EH (cell line): Measurements from ENCODE around the gene C1orf159.
"Not testable (repeated sequence)": the region's sequence is repeated elsewhere in the genome, so short reads cannot be mapped to it uniquely, and the experiment has no call there.

Experiments used
- DNase-seq: peaks from one replicate; pipeline ENCODE4 v3.0.0-alpha.2; 2015; ENCODE audit warnings: low read depth

Gene C1orf159

DNA sequence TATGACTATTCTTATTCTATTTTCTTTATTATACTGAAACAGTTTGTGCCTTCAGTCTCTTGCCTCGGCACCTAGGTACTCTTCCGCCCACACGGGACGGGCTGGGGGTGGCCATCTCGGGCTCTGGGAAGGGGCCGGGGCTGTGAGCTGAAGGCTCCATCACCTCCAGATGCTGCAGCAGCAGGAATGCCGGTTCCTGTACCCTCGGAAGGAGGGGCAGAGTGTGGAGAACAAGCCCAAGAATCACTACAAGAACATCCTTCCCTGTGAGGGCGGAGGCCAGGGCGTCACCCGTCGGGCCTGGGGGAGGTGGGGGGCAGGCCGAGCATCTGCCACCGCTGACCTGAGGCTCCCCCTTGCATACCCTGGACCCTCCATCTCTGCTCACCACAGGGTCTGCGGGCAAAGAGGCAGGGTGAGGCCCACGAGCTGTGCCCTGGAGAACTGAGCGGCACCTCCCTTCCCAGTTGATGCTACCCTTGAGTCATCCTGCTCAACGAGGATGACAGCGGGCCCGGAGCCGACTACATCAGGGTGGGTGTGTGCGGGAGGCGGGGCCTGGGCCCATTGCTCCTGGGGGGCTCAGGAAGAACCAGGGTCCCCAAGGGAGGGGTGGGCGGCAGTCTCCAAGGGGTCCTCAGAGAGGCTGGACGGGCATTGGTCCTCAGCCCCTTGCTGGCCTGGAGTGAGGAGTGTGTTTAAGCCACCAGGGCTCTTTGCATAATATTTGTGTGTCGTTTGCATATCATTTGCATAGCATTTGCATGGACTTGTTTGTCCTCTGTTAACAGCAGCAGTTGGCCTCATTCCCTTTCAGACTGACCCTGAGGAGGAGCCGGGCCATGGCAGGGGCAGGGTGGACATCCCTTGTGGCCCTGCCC is 49.2 kb downstream of the C1orf159 start:
- no peak for DNase-seq

DNA sequence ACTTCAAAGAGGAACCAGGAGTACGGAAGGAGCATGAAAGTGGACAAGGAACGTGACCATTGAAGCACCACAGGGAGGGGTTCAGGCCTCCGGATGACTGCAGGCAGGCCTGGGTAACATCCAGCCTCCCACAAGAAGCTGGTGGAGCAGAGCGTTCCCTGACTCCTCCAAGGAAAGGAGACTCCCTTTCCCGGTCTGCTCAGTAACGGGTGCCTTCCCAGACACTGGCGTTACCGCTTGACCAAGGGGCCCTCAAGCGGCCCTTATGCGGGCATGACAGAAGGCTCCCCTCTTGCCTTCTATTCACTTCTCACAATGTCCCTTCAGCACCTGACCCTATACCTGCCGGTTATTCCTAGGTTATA is 50.0 kb downstream of the C1orf159 start:
- DNase-seq: not testable (repeated sequence)

DNA sequence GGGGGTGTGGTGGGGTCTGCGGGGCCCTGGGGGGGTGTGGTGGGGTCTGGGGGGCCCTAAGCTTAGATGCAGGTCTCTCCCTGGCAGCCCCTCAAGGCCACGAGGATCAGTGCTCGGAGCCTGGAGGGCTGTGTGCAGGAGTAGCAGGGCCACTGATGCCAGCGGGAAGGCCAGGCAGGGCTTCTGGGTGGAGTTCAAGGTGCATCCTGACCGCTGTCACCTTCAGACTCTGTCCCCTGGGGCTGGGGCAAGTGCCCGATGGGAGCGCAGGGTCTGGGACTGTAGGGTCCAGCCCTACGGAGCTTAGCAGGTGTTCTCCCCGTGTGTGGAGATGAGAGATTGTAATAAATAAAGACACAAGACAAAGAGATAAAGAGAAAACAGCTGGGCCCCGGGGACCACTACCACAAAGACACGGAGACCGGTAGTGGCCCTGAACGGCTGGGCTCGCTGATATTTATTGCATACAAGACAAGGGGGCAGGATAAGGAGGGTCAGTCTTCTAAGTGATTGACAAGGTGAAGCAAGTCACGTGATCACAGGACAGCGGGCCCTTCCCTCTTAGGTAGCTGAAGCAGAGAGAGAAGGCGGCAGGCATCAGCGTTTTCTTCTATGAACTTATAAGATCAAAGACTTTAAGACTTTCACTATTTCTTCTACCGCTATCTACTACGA is 50.5 kb downstream of the C1orf159 start:
- DNase-seq: no peak

DNA sequence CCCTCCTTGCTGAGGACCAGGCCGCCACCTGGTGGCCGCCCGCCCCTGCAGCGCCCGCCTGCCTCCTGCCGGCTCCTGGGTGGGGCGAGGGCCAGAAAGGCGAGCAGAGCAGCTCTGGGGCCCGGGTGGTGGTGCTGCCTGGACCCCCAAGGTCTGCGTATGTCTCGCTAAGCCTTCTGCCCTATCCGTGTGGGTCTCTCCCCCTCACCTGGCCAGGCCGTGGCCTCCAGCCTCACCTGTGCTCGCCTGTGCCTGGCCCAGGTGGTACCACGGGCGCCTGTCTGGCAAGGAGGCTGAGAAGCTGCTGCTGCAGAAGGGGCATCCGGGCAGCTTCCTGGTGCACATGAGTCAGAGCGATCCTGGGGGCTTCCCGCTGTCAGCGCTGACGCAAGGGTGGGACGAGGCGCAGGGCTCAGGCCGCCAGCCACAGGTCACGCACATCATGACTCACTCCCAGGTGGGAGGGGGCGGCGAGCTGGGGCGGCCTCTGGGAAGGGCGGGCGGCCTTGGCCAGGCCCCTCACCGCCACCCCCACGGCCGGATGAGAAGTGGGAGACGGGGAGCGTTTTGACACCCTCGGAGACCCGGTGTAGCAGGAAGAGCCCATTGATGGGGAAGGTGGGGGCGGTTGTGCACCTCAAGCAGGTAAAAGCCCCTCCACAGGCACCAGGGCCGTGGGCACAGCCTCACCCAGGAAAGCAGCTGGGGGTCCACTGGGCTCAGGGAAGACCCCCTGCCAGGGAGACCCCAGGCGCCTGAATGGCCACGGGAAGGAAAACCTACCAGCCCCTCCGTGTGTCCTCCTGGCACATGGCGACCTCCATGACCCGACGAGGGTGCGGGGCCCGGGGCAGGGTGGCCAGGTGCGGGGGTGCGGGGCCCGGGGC is 51.7 kb downstream of the C1orf159 start:
- peak; percentile 76 for DNase-seq

DNA sequence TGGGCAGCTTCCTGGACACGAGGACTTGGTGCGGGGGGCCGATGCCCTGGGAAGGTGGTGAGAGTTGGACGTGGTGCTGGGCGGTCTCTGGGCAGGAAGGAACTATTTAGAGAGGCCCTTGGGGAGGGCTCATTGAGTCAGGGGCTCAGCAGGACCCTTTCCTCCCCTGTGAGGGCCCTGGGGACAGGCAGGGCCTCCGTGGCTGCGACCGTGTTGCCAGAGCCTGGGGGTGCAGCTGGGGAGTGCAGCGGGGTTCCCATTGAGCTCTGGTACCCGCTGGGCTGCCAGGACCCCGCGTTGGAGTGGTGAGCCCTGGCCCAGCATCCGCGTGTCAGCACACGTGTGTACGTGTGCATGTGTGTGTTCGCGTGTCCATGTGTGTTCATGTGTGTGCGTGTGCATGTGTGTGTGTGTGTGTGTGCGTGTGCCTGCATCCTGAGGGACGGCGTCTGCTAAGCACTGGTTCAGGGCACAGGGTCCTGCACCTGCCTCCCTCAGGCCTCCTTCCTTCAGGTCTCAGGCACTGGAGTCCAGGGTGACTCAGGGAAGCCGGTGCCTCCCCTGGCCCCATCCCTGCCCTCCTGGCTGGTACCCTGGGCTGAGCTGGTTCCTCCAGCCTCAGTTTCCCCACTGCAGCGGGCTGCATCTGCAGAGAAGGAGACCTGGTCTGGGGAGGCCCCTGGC is 52.5 kb downstream of the C1orf159 start:
- DNase-seq: no peak

DNA sequence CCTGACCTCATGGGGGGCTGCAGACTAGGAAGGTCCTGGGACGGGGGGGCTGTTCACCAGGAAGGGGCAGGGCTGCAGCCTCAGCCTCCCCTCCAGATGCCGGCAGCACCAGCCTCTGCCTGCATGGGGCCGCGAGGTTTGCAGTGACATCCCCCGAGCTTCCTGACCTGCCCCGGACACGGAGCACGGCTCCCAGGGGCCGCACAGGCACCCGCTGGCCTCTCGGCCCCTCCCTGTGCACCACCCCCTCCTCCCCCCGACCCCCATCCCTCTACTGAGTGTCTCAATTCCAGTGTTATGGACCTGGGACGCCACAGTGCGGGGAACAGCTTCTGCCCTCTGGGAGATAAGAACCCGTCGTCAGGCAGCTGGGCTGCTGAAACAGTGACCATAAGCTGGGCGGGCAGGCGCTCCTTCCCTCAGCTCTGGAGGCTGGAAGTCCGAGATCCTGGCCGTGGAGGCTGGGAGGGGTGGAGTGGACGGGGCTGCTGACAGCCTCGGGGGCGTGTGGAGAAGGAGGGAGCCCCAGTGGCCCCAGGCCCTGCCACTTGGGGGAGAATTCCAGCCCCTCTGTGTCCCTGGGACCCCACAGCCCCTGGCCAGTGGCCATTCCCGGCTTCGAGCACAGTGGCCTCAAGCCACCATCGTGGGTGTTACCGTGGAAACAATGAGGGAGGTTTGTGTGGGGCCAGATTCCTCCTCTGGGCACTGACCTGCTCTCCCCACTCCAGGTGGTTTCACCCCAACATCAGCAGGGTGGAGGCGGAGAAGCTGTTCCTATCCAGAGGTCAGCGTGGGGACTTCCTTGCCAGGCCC is 53.3 kb downstream of the C1orf159 start:
- no peak for DNase-seq

DNA sequence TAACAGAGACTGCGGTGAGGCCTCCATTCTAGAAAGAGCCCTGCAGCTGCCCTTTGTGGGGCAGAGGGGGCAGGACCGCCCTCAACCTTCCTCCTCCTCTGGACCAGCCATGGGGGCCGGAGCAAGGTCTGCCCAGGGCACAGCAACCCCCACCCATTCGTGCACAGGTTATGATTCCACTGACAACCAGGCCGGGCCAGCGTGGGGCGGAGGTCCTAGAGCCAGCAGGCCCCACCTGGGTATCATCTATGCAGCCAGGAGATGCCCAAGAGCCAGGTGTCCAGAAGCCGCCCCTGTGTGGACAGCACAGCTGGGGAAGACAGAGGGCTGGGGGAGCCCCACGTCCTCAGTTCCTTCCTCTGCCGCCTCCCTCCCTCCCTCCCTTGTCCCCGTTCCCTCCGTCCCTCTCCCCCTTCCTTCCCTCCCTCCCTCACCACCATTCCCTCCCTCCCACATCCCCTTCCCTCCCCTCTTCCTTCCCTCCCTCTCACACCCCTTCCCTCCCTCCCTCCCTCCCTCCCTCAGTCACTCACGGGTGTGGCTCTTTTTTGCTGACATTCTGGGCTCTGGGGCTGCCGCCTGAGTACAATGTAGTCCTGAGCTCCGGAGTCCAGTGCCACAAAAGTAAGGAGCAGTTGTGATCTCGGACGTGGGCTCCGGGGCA is 54.1 kb downstream of the C1orf159 start:
- DNase-seq: no peak

DNA sequence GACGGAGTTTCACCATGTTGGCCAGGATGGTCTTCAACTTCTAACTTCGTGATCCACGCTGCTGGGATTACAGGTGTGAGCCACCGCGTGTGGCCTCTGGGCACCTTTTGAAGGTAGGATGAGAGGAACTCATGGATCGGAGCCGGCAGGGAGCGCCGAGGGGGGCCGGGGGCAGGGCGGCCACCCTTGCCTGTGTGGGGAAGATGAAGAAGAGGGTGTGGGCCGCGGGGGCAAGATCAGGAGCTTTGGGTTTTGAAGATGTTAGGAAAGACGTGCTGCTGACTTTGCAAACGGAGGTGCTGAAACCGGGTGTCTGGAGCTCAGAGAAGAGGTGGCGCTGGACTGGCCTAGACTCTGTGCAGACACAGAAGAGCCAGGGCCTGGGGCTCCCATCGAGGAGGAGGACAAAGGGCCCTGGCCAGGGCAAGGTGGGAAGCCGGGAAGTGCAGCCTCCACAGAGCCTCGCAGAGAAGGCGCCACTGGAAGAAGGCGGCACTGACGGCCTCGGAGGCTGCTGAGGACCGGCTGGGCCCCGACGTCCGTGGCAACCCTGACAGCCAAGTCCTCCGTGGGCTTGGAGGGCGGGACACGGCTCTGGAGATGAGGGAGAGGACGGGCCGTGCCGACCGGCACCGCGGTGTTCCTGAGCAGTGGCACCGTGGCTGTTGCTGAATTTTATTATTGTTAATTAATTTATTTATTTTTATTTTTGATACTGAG is 55.4 kb downstream of the C1orf159 start:
- DNase-seq: no peak

DNA sequence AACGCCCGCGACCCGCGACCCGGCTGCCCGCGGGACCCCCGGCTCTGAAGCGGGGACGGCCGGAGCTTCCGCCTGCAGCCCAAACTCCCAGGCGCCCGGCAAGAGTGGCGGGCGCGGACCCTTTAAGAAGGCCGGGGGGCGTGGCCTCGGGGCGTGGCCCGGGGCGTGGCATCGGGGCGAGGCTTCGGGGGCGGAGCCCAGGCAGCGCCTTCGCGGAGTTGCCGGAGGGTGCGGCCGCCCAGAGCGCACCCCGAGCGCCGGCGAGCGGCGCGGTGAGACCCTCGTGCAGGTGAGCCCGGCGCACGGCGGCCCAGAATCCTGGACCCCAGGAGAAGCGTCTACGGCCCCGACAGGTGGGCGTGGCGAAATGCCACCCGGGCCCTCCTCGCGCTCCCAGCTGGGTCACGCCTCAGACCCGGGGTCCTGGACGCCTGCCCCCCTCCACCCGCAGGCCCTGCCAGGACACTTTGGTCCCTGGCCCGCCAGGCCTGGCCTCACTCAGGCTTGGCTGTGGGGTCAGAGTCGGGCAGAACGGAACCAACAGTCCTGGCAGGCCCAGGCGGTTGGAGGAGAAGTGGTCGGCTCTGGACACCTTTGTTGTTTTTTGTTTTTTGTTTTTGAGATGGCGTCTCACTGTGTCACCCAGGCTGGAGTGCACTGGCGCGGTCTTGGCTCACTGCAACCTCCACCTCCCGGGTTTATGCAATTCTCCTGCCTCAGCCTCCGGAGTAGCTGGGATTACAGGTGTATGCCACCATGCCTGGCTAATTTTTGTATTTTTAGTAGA is 56.2 kb downstream of the C1orf159 start:
- peak; percentile 81 for DNase-seq

DNA sequence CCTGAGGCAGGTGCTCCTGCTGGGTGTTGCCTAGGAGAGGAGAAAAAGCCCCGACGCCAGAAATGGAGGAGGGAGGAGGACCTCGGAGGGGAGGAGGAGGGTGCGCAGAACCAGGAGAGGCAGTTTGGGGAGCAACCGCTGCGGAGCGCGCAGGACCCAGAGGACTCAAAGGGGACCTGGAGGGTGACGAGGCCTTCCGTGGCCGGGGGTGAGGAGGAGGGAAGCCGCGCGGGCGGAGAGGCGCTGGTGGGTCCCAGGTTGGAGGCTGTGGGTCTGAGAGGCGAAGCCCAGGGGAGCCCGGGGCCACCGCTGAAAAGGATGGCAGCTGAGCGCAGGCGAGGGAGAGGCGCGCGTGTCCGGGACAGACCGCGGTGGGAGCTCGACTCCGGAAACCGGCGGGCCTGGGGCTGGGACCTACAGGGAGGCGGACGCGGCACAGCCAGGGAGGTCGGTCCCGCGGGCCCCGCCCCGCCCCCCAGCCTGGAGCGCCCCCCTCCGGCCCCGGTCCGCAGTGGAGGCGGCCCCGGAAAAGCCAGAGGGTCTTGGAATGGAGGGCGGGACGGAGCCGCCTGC is 56.9 kb downstream of the C1orf159 start:
- DNase-seq: peak; percentile 42

DNA sequence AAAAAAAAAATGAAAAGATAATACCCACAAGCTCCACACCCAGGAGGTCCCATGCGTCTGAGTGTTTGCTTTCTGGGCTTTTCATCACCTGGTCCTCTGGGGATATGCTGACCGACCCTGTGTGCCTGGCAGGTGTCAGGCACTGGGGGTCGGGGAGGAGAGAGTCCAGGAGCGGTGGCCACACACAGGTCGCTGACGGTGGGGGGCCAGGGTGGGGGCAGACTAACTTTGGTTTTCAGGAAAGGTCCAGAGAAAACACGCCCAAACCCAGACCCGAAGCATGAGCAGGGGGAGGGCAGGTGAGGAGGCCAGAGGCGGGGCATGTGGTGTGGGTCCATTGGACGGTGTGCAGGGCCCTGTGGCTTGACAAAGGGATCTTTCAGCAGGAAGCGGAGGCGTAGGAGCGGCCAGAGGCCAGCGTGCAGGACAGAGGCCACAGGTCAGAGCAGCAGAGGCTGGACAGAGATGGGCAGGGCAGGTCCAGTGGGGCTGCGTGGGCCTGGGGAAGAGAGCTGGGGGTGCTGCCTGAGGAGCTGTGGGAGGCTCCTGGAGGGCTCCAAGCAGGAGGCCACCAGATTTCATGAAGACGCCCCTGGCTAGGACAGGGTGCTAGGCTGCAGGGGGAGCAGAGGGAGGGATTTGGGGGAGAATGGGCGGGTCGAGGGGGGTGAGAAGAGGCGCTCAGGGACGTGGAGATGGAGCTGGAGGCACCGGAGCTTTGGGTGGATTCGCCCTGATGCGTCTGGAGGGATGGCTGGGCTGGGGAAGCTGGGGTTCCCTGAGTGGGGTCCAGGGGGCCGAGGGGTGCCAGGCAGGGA is 57.6 kb downstream of the C1orf159 start:
- DNase-seq: no peak

DNA sequence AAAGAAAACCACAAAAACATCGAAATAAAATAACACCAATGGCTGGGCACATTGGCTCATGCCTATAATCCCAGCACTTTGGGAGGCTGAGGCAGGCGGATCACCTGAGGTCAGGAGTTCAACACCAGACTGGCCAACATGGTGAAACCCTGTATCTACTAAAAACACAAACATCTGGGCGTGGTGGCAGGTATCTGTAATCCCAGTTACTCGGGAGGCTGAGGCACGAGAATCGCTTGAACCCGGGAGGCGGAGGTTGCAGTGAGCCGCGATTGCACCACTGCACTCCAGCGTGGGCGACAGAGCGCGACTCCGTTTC is 58.2 kb downstream of the C1orf159 start:
- DNase-seq: not testable (repeated sequence)

DNA sequence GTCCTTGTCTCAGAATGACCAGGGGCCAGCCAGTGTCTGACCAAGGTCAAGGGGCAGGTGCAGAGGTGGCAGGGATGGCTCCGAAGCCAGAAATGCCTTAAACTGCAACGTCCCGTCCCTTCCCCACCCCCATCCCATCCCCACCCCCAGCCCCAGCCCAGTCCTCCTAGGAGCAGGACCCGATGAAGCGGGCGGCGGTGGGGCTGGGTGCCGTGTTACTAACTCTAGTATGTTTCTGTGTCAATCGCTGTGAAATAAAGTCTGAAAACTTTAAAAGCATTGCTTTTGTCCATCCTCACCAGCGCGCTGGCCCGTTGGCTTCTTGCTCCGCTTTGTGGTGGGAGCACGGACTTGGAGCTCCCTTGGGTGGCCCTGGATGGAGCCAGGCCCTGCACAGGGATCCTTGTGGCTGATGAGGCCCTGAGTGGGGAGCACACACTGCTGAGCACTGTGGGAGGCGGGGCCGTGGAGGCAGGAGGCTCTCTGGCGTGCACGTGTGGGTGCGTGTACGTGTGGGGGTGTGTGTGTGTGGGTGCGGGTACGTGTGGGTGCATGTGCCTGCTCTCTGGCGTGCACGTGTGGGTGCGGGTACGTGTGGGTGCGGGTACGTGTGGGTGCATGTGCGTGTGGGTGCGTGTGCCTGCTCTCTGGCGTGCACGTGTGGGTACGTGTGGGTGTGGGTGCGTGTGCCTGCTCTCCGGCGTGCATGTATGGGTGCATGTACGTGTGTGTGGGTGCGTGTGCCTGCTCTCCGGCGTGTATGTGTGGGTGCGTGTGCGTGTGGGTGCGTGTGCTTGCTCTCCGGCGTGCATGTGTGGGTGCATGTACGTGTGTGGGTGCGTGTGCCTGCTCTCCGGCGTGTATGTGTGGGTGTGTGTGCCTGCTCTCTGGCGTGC is 59.8 kb downstream of the C1orf159 start:
- no peak for DNase-seq

DNA sequence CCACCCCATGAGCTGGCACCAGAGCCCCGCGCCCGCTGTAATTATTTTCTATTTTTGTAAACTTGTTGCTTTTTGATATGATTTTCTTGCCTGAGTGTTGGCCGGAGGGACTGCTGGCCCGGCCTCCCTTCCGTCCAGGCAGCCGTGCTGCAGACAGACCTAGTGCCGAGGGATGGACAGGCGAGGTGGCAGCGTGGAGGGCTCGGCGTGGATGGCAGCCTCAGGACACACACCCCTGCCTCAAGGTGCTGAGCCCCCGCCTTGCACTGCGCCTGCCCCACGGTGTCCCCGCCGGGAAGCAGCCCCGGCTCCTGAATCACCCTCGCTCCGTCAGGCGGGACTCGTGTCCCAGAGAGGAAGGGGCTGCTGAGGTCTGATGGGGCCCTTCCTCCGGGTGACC is 60.9 kb downstream of the C1orf159 start:
- DNase-seq: no peak

DNA sequence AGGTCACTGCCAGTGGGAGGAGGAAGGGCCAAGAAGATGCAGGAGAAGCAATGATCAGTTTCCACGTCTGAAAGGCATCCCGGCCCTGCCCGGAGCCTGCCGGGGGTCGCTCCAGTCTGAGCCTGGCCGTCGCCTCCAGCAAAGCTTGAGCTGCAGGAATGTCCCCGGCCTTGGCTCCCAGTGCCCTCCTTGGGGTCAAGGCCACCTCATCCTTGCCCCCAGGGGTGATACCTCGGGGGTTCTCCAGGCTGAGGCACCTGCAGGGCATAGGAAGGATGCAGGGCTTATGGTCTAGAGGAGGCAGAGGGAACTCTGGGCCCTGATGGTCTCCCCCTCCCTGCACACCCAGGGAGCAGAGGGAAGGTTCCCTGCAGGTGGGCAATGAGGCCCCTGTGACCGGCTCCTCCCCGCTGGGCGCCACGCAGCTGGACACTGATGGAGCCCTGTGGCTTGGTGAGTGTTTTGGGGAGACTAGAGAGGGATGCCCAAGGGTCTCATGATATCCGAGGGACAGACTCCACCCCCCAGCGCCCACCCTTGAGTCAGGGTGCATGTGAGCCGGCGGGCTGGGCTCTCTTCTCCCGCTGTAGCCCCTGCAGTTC is 61.7 kb downstream of the C1orf159 start:
- no peak for DNase-seq

DNA sequence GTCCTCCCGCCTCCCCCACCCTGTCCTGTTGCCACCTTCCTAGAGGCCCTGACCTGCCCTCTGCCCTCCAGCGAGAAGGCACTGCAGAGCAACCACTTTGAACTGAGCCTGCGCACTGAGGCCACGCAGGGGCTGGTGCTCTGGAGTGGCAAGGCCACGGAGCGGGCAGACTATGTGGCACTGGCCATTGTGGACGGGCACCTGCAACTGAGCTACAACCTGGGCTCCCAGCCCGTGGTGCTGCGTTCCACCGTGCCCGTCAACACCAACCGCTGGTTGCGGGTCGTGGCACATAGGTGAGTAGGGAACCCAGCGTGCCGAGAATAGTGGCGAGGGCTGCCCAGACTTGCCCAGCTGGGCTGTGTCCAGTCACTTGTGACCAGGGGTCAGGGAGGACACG is 62.2 kb downstream of the C1orf159 start:
- DNase-seq: no peak

DNA sequence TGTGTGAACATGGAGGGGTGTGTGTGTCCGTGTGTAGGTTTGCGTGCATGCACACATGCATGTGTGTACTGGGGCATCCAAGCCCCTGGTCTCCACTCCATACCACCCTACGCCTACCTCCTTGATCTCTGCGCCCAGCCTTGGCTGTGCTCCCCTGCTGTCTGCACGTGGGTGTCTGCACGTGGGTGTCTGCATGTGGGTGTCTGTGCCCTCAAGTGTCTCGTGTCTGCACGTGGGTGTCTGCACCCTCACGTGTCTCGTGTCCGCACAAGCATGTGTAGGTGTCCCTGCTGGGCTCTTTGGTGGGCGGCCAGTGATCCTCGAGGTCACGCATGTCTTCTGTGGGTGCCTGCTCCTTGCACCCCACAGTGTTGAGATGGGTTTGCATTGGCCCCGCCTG is 62.9 kb downstream of the C1orf159 start:
- no peak for DNase-seq
